Gastroesophageal sphincter (tissue), 4 donors: ENCODE results near the gene CCDC85C. TPM values are rescaled to one million over a fixed set of nuclear protein-coding genes. Genes with fewer than 3 reads are reported as not detected.
A peak's percentile ranks its signal among the peaks of the same experiment; 100 is the strongest.

ENCODE experiments used
- ATAC-seq: fragments of 150-250 bp; one replicate; pipeline ENCODE4 v1.9.1; 2016; ENCODE audit warnings: mild to moderate bottlenecking, moderate library complexity
- H3K27ac ChIP-seq, 4 donors: fragments of 200-600 bp; sonication (generic) in 3 of 4; 1 replicate in 3 of 4; 2 replicates in 1 of 4; pipeline ENCODE4 v1.5.1; 2016 to 2019
- H3K27me3 ChIP-seq: fragments of 200-600 bp; sonication (generic); one replicate; pipeline ENCODE4 v1.5.1; 2019
- H3K36me3 ChIP-seq, 2 donors: fragments of 200-600 bp; sonication (generic); one replicate each; pipeline ENCODE4 v1.5.1; 2019; ENCODE audit warnings: control low read depth in 1 of 2
- H3K4me1 ChIP-seq, 3 donors: fragments of 200-600 bp; sonication (generic); 1 replicate in 2 of 3; 2 replicates in 1 of 3; pipeline ENCODE4 v1.5.1; 2016 to 2019; ENCODE audit warnings: control low read depth in 2 of 3
- H3K4me3 ChIP-seq, 2 donors: fragments of 200-600 bp; sonication (generic); one replicate each; pipeline ENCODE4 v1.5.1; 2019; ENCODE audit warnings: mild to moderate bottlenecking in 1 of 2, moderate library complexity in 1 of 2
- H3K9me3 ChIP-seq, 3 donors: fragments of 200-600 bp; sonication (generic); one replicate each; pipeline ENCODE4 v1.5.1; 2017 to 2019; ENCODE audit warnings: control low read depth in 2 of 3
- EP300 ChIP-seq: sonication (generic); formaldehyde crosslinking; IDR thresholded peaks from one replicate; pipeline ENCODE4 v1.6.1; 2017; ENCODE audit warnings: antibody characterized with exemption, mild to moderate bottlenecking
- POLR2A ChIP-seq, 2 donors: fragments of 450-650 bp; IDR thresholded peaks; one replicate each; pipeline ENCODE4 v1.6.1; 2017; ENCODE audit warnings: antibody characterized with exemption in 2 of 2, mild to moderate bottlenecking in 2 of 2, moderate library complexity in 1 of 2
- POLR2AphosphoS5 ChIP-seq: sonication (generic); formaldehyde crosslinking; IDR thresholded peaks from one replicate; pipeline ENCODE4 v1.6.1; 2017; ENCODE audit warnings: antibody characterized with exemption
- WGBS, 2 donors: methylation state at CpG; one replicate each; pipeline ENCODE4 v1.1.5; 2018; ENCODE audit warnings: low coverage in 1 of 2; 5-methylcytosine and 5-hydroxymethylcytosine counted together
- total RNA-seq, 4 donors: library from RNA; depleted of rRNA; stranded (reverse); fragments of >200 nt; gene quantifications; one replicate each; pipeline ENCODE4 v1.1.0, GENCODE V29; 2016
- TF ChIP-seq, protein P1 (sequence below), 4 experiments: fragments of 200-600 bp in 2 of 4; fragments of 450-650 bp in 2 of 4; sonication (generic) in 1 of 4; IDR thresholded peaks; one replicate each; pipeline ENCODE4 v1.5.1; 2017 to 2019; ENCODE audit warnings: antibody characterized with exemption in 4 of 4, mild to moderate bottlenecking in 2 of 4, moderate library complexity in 2 of 4

CCDC85C gene
- total RNA-seq, 4 donors from 2014 or later: 14.0 to 58.2 (median 25.0) TPM

GRCh38 chr14:99578541-99579101 is 25.4 kb downstream of the CCDC85C start:
- Histone ChIP-seq H3K4me3 (no peak overlapping the region), H3K27me3 (no peaks in the 10 kb centered on the region), H3K9me3 (no peaks in the 10 kb centered on the region), H3K4me1 (peaks cover 16 to 89% (median 58%) of the 10 kb centered on the region in 3 donors), H3K36me3 (no peaks in the 10 kb centered on the region), H3K27ac (peak overlapping the region; percentile 1 to 88 (median 86))
- TF ChIP-seq POLR2A (IDR thresholded peaks at IDR 0.05) (no peak), POLR2AphosphoS5 (peak; percentile 81), EP300 (no peak)
- TF ChIP-seq, protein P1, sequence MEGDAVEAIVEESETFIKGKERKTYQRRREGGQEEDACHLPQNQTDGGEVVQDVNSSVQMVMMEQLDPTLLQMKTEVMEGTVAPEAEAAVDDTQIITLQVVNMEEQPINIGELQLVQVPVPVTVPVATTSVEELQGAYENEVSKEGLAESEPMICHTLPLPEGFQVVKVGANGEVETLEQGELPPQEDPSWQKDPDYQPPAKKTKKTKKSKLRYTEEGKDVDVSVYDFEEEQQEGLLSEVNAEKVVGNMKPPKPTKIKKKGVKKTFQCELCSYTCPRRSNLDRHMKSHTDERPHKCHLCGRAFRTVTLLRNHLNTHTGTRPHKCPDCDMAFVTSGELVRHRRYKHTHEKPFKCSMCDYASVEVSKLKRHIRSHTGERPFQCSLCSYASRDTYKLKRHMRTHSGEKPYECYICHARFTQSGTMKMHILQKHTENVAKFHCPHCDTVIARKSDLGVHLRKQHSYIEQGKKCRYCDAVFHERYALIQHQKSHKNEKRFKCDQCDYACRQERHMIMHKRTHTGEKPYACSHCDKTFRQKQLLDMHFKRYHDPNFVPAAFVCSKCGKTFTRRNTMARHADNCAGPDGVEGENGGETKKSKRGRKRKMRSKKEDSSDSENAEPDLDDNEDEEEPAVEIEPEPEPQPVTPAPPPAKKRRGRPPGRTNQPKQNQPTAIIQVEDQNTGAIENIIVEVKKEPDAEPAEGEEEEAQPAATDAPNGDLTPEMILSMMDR (IDR thresholded peaks at IDR 0.05): no peak
- peak; percentile 12 for ATAC-seq
- 11 to 30% methylated on average over 6 of the region's 12 CpGs for WGBS, 2 donors

DNA sequence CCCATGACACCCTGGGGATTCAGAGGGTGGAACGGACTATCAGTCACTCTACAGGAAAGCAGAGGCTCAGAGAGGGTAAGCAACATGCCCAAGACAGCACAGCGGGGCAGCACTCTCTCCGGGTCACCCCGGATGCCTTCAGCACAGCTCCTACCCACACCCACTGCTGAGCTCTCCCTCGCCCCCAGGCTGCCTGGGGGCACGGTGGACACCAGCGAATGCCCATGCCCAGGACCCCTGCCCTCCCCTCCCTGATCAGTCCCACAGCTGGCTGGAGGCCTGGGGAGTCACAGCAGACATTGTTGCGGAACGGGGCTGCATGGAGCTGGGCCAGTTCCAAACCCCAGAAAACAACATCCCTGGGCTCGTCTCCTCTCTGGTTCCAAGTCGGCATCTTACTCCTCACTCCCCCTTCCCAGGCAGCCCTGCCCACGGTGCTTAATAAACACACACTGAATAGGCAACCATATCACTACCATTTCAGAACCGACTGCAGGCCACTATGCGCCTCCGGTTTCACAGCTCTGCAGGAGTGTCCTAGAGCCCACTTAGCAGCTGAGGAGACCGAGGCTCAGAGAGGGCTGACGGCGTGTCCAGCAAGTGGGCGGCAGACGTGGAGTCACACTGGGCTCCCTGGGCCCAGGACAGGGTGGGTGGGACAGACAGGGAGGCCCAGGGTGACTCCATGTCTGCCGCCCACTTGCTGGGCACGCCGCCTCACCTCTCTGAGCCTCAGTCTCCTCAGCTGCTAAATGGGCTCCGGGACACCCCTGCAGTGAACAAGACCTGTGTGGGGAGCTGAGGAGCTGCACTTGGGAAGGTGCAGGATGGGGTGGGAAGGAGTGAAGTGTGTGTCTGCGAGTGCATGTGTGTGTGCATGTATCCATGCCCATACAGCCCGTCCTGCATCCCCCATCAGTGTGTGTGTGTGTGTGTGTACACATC is 27.0 kb downstream of the CCDC85C start:
- Histone ChIP-seq H3K4me1 (peaks cover 16 to 100% (median 68%) of the 10 kb centered on the region in 3 donors), H3K27me3 (no peaks in the 10 kb centered on the region), H3K9me3 (no peaks in the 10 kb centered on the region), H3K36me3 (no peaks in the 10 kb centered on the region), H3K27ac (peak overlapping the region; percentile 58 to 88 (median 86)), H3K4me3 (no peak overlapping the region)
- WGBS, 2 donors: 27 to 50% methylated on average over 2 of the region's 26 CpGs
- TF ChIP-seq EP300: no peak
- TF ChIP-seq POLR2A (IDR thresholded peaks at IDR 0.05): no peak
- TF ChIP-seq POLR2AphosphoS5: no peak
- TF ChIP-seq, protein P1 (IDR thresholded peaks at IDR 0.05): no peak
- no peak for ATAC-seq

GRCh38 chr14:99576304-99576703 is 27.7 kb downstream of the CCDC85C start:
- TF ChIP-seq, protein P1 (IDR thresholded peaks at IDR 0.05): no peak
- no peak for TF ChIP-seq POLR2A (IDR thresholded peaks at IDR 0.05)
- no peak for TF ChIP-seq EP300
- no peak for TF ChIP-seq POLR2AphosphoS5
- H3K27ac ChIP-seq: peak overlapping the region; percentile 58 to 88 (median 86)
- no peak overlapping the region for H3K4me3 ChIP-seq
- no peak for ATAC-seq
- no peaks in the 10 kb centered on the region for H3K9me3 ChIP-seq
- peaks cover 16 to 100% (median 72%) of the 10 kb centered on the region in 3 donors for H3K4me1 ChIP-seq
- H3K27me3 ChIP-seq: no peaks in the 10 kb centered on the region
- no CpG with 5 or more reads among the region's 5 CpGs for WGBS, 2 donors
- no peaks in the 10 kb centered on the region for H3K36me3 ChIP-seq

DNA sequence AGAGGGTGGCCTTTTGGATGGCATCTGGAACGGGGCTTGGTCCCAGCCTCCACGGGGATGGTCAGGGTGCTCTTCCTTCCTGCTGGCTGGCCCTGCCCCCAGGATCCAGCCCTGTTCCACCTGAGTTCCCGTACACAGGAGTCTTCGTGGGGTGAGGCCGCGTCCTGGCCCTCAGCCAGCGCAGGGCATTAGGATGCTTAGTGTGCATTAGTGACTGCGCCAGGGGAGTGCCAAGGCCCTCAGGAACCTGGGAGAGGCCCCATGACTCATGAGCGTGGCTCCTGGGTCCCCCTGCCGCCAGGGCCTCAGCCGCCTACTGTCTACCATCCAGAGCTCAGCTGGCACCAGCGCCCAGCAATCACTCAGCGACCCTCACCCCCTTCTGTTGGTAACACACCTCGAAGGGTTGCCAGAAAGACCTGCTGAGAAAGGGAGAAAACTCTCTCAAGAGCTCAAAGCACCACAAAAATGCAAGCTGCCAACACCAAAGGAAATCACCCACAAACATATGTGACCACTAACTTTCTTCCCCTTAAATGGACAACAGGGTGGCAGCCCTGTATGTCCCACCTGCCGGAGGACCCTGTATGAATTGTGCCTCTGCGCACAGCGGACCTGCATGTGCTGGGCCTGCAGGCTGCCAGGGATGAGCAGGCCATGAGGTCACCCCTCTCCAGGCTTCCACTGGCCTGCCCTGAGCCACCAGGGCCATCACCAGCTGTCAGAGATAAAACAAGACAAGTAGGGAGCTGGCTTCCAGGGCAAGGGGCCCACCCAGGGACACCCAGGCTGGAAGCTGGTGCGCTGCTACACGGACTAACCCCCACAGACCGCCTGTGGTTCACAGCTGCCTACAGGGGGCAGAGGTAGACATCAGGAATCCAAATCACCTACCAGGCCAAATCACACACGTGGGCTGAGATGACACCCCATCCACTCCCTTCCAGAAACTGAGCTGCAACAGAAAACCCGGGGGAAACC is 28.7 kb downstream of the CCDC85C start:
- Histone ChIP-seq H3K27me3 (no peaks in the 10 kb centered on the region), H3K9me3 (no peaks in the 10 kb centered on the region), H3K4me3 (no peak overlapping the region), H3K36me3 (no peaks in the 10 kb centered on the region), H3K27ac (peak overlapping the region; percentile 58 to 88 (median 86)), H3K4me1 (peaks cover 16 to 100% (median 74%) of the 10 kb centered on the region in 3 donors)
- TF ChIP-seq POLR2A (IDR thresholded peaks at IDR 0.05) (no peak), POLR2AphosphoS5 (peak; percentile 46), EP300 (no peak)
- TF ChIP-seq, protein P1 (IDR thresholded peaks at IDR 0.05): peak in 3 of 4 experiments; percentile 22 to 52 (median 41)
- 63% methylated on average over 6 of the region's 22 CpGs; no CpG with 5 or more reads in 1 of the 2 donors for WGBS, 2 donors
- ATAC-seq: no peak
